Measurements from ENCODE around the gene ARHGAP28.

DNA sequence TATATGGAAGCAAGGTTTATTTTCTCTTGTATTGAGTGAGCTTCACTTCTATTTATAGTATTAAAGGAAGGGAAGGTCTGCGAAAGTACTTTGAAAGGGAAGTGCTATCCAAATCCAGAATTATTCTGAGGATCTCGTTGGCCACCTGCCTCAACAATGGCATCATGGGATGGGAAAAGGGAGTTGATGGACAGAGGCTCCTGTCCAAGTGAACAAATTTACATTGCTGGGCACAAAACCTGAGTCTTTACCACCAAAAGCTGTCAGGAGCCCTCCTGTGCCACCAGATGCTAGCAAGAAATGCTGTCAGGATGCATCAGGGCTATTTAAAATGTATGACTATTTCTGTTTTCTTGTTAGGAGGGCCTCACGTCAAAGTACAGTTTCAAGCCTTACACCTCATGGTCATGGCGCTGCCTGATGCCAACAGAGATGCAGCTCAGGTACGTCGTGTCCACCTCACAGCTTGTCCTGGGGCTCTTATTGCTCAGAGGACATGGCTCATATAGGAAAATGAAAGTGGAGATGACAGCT lies 157.3 kb downstream of the ARHGAP28 start:
- TF ChIP-seq, protein P1, sequence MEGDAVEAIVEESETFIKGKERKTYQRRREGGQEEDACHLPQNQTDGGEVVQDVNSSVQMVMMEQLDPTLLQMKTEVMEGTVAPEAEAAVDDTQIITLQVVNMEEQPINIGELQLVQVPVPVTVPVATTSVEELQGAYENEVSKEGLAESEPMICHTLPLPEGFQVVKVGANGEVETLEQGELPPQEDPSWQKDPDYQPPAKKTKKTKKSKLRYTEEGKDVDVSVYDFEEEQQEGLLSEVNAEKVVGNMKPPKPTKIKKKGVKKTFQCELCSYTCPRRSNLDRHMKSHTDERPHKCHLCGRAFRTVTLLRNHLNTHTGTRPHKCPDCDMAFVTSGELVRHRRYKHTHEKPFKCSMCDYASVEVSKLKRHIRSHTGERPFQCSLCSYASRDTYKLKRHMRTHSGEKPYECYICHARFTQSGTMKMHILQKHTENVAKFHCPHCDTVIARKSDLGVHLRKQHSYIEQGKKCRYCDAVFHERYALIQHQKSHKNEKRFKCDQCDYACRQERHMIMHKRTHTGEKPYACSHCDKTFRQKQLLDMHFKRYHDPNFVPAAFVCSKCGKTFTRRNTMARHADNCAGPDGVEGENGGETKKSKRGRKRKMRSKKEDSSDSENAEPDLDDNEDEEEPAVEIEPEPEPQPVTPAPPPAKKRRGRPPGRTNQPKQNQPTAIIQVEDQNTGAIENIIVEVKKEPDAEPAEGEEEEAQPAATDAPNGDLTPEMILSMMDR (IDR thresholded peaks at IDR 0.05) = no peak
- TF ChIP-seq POLR2A (IDR thresholded peaks at IDR 0.05) = no peak
